ENCODE measurements around the gene CX3CL1.

- TF ChIP-seq PTBP1 (IDR thresholded peaks at IDR 0.05; ENCODE audit: low read depth, low read length, poor library complexity, severe bottlenecking) = no peak
- TF ChIP-seq, protein P1, sequence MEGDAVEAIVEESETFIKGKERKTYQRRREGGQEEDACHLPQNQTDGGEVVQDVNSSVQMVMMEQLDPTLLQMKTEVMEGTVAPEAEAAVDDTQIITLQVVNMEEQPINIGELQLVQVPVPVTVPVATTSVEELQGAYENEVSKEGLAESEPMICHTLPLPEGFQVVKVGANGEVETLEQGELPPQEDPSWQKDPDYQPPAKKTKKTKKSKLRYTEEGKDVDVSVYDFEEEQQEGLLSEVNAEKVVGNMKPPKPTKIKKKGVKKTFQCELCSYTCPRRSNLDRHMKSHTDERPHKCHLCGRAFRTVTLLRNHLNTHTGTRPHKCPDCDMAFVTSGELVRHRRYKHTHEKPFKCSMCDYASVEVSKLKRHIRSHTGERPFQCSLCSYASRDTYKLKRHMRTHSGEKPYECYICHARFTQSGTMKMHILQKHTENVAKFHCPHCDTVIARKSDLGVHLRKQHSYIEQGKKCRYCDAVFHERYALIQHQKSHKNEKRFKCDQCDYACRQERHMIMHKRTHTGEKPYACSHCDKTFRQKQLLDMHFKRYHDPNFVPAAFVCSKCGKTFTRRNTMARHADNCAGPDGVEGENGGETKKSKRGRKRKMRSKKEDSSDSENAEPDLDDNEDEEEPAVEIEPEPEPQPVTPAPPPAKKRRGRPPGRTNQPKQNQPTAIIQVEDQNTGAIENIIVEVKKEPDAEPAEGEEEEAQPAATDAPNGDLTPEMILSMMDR (CRISPR knock-in tag; IDR thresholded peaks at IDR 0.05) = no peak
Observed at GRCh38 chr16:57380671-57381462, 8.6 kb downstream of the CX3CL1 start.

Measured in HepG2 (cell line).